PC-3 (cell line): ENCODE data around the gene STK32C. TPM values are rescaled to one million over a fixed set of nuclear protein-coding genes. Genes with fewer than 3 reads are reported as not detected.

Experiments
- ATAC-seq: fragments of 200-7000 bp; cut with Tn5 transposase; 2 replicates; pipeline ENCODE4 v1.9.1; 2020; ENCODE audit warnings: mild to moderate bottlenecking, moderate library complexity
- BruUV-seq: library from RNA; stranded (reverse); fragments of 400-500 nt; replicated peaks from 2 replicates; lab custom pipeline; 2021; lab: Mats Ljungman, UMichigan
- CTCF ChIA-PET: fragments of 300-600 bp; sonication (Branson Sonifier 250); formaldehyde crosslinking; loops from one replicate; lab custom pipeline; 2022; ENCODE audit warnings: antibody characterized with exemption; lab: Charles Lee
- POLR2A ChIA-PET: fragments of 300-600 bp; sonication (Branson Sonifier 250); formaldehyde crosslinking; loops from one replicate; lab custom pipeline; 2022; ENCODE audit warnings: antibody characterized with exemption; ENCODE audit not compliant: unreplicated experiment; lab: Charles Lee
- DNase-seq: peaks from one replicate; pipeline ENCODE4 v3.0.0-alpha.2; 2015
- H2AFZ ChIP-seq: fragments of 300-600 bp; sonication (generic); 2 replicates; pipeline ENCODE4 v1.6.0; 2016; ENCODE audit warnings: antibody characterized with exemption, low read length
- H3F3A ChIP-seq: fragments of 300-600 bp; sonication (generic); one replicate; pipeline ENCODE4 v1.6.0; 2017; ENCODE audit warnings: antibody characterized with exemption, low read length, control low read depth, mild to moderate bottlenecking; ENCODE audit not compliant: unreplicated experiment
- H3K27ac ChIP-seq: fragments of 300-600 bp; sonication (generic); 2 replicates; pipeline ENCODE4 v1.5.1; 2016; ENCODE audit warnings: mild to moderate bottlenecking, low read length
- H3K27me3 ChIP-seq: fragments of 300-600 bp; sonication (generic); 2 replicates; pipeline ENCODE4 v1.6.1; 2016; ENCODE audit warnings: low read length, mixed read lengths
- H3K36me3 ChIP-seq: fragments of 300-600 bp; sonication (generic); 2 replicates; pipeline ENCODE4 v1.6.1; 2016; ENCODE audit warnings: low read depth, mixed run types, low read length, mixed read lengths
- H3K4me1 ChIP-seq: fragments of 300-600 bp; sonication (generic); 2 replicates; pipeline ENCODE4 v1.5.1; 2016; ENCODE audit warnings: low read length; ENCODE audit not compliant: insufficient read depth
- H3K4me2 ChIP-seq: fragments of 300-600 bp; sonication (generic); 2 replicates; pipeline ENCODE4 v1.6.0; 2016; ENCODE audit warnings: low read length
- H3K4me3 ChIP-seq: fragments of 300-600 bp; sonication (generic); 2 replicates; pipeline ENCODE4 v1.5.1; 2016; ENCODE audit warnings: mild to moderate bottlenecking, low read length, mixed read lengths
- H3K79me2 ChIP-seq: fragments of 300-600 bp; sonication (generic); 2 replicates; pipeline ENCODE4 v1.6.1; 2017; ENCODE audit warnings: low read length, mixed read lengths
- H3K9ac ChIP-seq: fragments of 300-600 bp; sonication (generic); 2 replicates; pipeline ENCODE4 v1.6.0; 2016; ENCODE audit warnings: mild to moderate bottlenecking, low read length
- H3K9me2 ChIP-seq: fragments of 300-600 bp; sonication (generic); replicated peaks from 2 replicates; pipeline ENCODE4 v1.6.1; 2016; ENCODE audit warnings: mixed run types, low read length, mixed read lengths
- H3K9me3 ChIP-seq: fragments of 300-600 bp; sonication (generic); 2 replicates; pipeline ENCODE4 v1.6.1; 2016; ENCODE audit warnings: low read length, mixed read lengths
- H4K20me1 ChIP-seq: fragments of 300-600 bp; sonication (generic); 2 replicates; pipeline ENCODE4 v1.6.1; 2016; ENCODE audit warnings: low read length, mixed read lengths
- CTCF ChIP-seq: fragments of 300-600 bp; sonication (generic); conservative IDR thresholded peaks from 2 replicates; pipeline ENCODE4 v1.5.1; 2017; ENCODE audit warnings: antibody characterized with exemption, low read depth, mild to moderate bottlenecking, low read length
- EZH2 ChIP-seq: fragments of 300-600 bp; sonication (generic); IDR thresholded peaks from one replicate; pipeline ENCODE4 v1.6.1; 2017; ENCODE audit warnings: antibody characterized with exemption, mild to moderate bottlenecking, low read length; ENCODE audit not compliant: unreplicated experiment
- EZH2phosphoT487 ChIP-seq: fragments of 300-600 bp; sonication (generic); IDR thresholded peaks from 2 replicates; pipeline ENCODE4 v1.6.1; 2018; ENCODE audit warnings: mild to moderate bottlenecking, antibody characterized with exemption, low read length, borderline replicate concordance
- intact Hi-C: fragments of 100-400 bp; cut with micrococcal nuclease; formaldehyde crosslinking; loops from 2 replicates; pipeline ENCODE4 v1.9.0; 2023
- total RNA-seq: library from RNA; depleted of rRNA; stranded (reverse); fragments of >200 nt; gene quantifications from 2 replicates; pipeline ENCODE4 v1.2.3, GENCODE V29; 2014

STK32C gene
- total RNA-seq, 1 experiment from 2014 or later, result 28.3 TPM

GRCh38 chr10:132280646-132281074 lies 27.1 kb downstream of the STK32C start:
- Histone ChIP-seq H3K9ac (no peak overlapping the region), H3K9me2 (no peaks in the 10 kb centered on the region), H3K4me3 (no peak overlapping the region), H3K79me2 (no peaks in the 10 kb centered on the region), H3F3A (no peaks in the 10 kb centered on the region), H3K36me3 (no peaks in the 10 kb centered on the region), H2AFZ (no peak overlapping the region), H3K9me3 (no peaks in the 10 kb centered on the region), H3K27me3 (no peaks in the 10 kb centered on the region), H4K20me1 (no peaks in the 10 kb centered on the region), H3K27ac (no peak overlapping the region), H3K4me1 (no peaks in the 10 kb centered on the region), H3K4me2 (no peak overlapping the region)
- intact Hi-C loops, result no loop called here
- BruUV-seq, result no TSS peak
- DNase-seq, result no peak
- POLR2A ChIA-PET, result no interaction called here
- CTCF ChIA-PET, result no interaction called here
- ATAC-seq, result no peak
- TF ChIP-seq EZH2phosphoT487 (no peak), EZH2 (no peak), CTCF (no peak)

- ATAC-seq (no peak), DNase-seq (no peak)
- Histone ChIP-seq H3K9me2 (no peaks in the 10 kb centered on the region), H3K4me2 (no peak overlapping the region), H3K27ac (no peak overlapping the region), H3K4me3 (no peak overlapping the region), H3K79me2 (no peaks in the 10 kb centered on the region), H2AFZ (no peak overlapping the region), H3K9ac (no peak overlapping the region), H3K4me1 (no peaks in the 10 kb centered on the region), H3K27me3 (no peaks in the 10 kb centered on the region), H3K36me3 (no peaks in the 10 kb centered on the region), H3F3A (no peaks in the 10 kb centered on the region), H3K9me3 (no peaks in the 10 kb centered on the region), H4K20me1 (no peaks in the 10 kb centered on the region)
- ChIA-PET POLR2A (no interaction called here), CTCF (no interaction called here)
- TF ChIP-seq CTCF, result no peak
- no peak for TF ChIP-seq EZH2
- TF ChIP-seq EZH2phosphoT487, result no peak
- intact Hi-C loops, result no loop called here
- BruUV-seq, result no TSS peak
Observed at GRCh38 chr10:132279873-132280645, 27.7 kb downstream of the STK32C start.

- ATAC-seq (no peak), DNase-seq (no peak)
- ChIA-PET POLR2A (no interaction called here), CTCF (no interaction called here)
- no TSS peak for BruUV-seq
- Histone ChIP-seq H4K20me1 (no peaks in the 10 kb centered on the region), H3K79me2 (no peaks in the 10 kb centered on the region), H3F3A (no peaks in the 10 kb centered on the region), H3K36me3 (no peaks in the 10 kb centered on the region), H3K4me2 (no peak overlapping the region), H3K27ac (no peak overlapping the region), H3K4me3 (no peak overlapping the region), H3K9me3 (no peaks in the 10 kb centered on the region), H3K9ac (no peak overlapping the region), H3K27me3 (no peaks in the 10 kb centered on the region), H3K4me1 (no peaks in the 10 kb centered on the region), H2AFZ (no peak overlapping the region), H3K9me2 (no peaks in the 10 kb centered on the region)
- intact Hi-C loops, result no loop called here
- TF ChIP-seq EZH2phosphoT487, result no peak
- no peak for TF ChIP-seq CTCF
- no peak for TF ChIP-seq EZH2
Observed at GRCh38 chr10:132277311-132277741, 30.4 kb downstream of the STK32C start.
